HEK293 (cell line): ENCODE data around the gene CACTIN.
A peak's percentile ranks its signal among the peaks of the same experiment; 100 is the strongest.

Experiments
- CTCF ChIA-PET: fragments of 350-600 bp; formaldehyde crosslinking; extraction: SDS; loops from one replicate; lab custom pipeline; 2021; ENCODE audit warnings: antibody characterized with exemption; lab: Yijun Ruan, JAX
- POLR2A ChIA-PET: fragments of 300-600 bp; formaldehyde crosslinking; extraction: SDS; loops from one replicate; lab custom pipeline; 2020; ENCODE audit warnings: antibody characterized with exemption, inconsistent platforms; lab: Yijun Ruan, JAX
- H3K27ac ChIP-seq: fragments of 200-500 bp; sonication (Bioruptor generic); 2 replicates; pipeline ENCODE4 v1.5.1; 2014; ENCODE audit warnings: low read depth, low read length, control low read depth, inconsistent platforms; ENCODE audit errors: extremely low read depth
- H3K36me3 ChIP-seq, 2 experiments: fragments of 200-500 bp in 1 of 2; sonication (Bioruptor generic) in 1 of 2; 1 replicate in 1 of 2; 2 replicates in 1 of 2; pipeline ENCODE4 v1.5.1; 2014 to 2017; ENCODE audit warnings: inconsistent platforms in 2 of 2, low read length in 2 of 2; ENCODE audit not compliant: control insufficient read depth in 2 of 2, insufficient read depth in 1 of 2
- H3K4me1 ChIP-seq: fragments of 200-500 bp; sonication (Bioruptor generic); 2 replicates; pipeline ENCODE4 v1.5.1; 2014; ENCODE audit warnings: mild to moderate bottlenecking, low read length, inconsistent platforms; ENCODE audit not compliant: control insufficient read depth, insufficient read depth
- H3K4me3 ChIP-seq: 2 replicates; pipeline ENCODE4 v1.5.1; 2011; ENCODE audit warnings: low read depth, mild to moderate bottlenecking, control low read depth, low read length, moderate library complexity
- H3K9me3 ChIP-seq: fragments of 200-500 bp; sonication (Bioruptor generic); 2 replicates; pipeline ENCODE4 v1.5.1; 2014; ENCODE audit warnings: low read depth, low read length, inconsistent platforms; ENCODE audit not compliant: control insufficient read depth, insufficient read depth
- PATZ1 ChIP-seq: fragments of 450-650 bp; formaldehyde crosslinking; IDR thresholded peaks from 2 replicates; pipeline ENCODE4 v1.5.1; 2016; ENCODE audit warnings: missing biosample characterization, missing genetic modification characterization
- PRDM2 ChIP-seq: fragments of 450-650 bp; formaldehyde crosslinking; IDR thresholded peaks from 2 replicates; pipeline ENCODE4 v1.5.1; 2016; ENCODE audit warnings: missing biosample characterization, missing genetic modification characterization, borderline replicate concordance
- REST ChIP-seq: fragments of 450-650 bp; formaldehyde crosslinking; IDR thresholded peaks from 2 replicates; pipeline ENCODE4 v1.5.1; 2016; ENCODE audit warnings: missing biosample characterization, missing genetic modification characterization
- TRIM28 ChIP-seq: IDR thresholded peaks from 2 replicates; pipeline ENCODE4 v1.6.1; 2011; ENCODE audit warnings: low read length, control low read depth, borderline replicate concordance
- ZBTB17 ChIP-seq: fragments of 450-650 bp; formaldehyde crosslinking; IDR thresholded peaks from 2 replicates; pipeline ENCODE4 v1.5.1; 2016; ENCODE audit warnings: missing biosample characterization, missing genetic modification characterization
- ZBTB48 ChIP-seq: fragments of 450-650 bp; formaldehyde crosslinking; IDR thresholded peaks from 2 replicates; pipeline ENCODE4 v1.5.1; 2016; ENCODE audit warnings: missing biosample characterization, missing genetic modification characterization
- ZFP37 ChIP-seq: fragments of 450-650 bp; formaldehyde crosslinking; IDR thresholded peaks from 2 replicates; pipeline ENCODE4 v1.5.1; 2016; ENCODE audit warnings: missing biosample characterization, missing genetic modification characterization
- ZIC2 ChIP-seq: fragments of 450-650 bp; formaldehyde crosslinking; IDR thresholded peaks from 2 replicates; pipeline ENCODE4 v1.5.1; 2016; ENCODE audit warnings: missing biosample characterization, missing genetic modification characterization
- ZNF112 ChIP-seq: fragments of 450-650 bp; formaldehyde crosslinking; IDR thresholded peaks from 2 replicates; pipeline ENCODE4 v1.5.0; 2017; ENCODE audit warnings: missing biosample characterization, missing genetic modification characterization
- ZNF280D ChIP-seq: fragments of 450-650 bp; formaldehyde crosslinking; IDR thresholded peaks from 2 replicates; pipeline ENCODE4 v1.5.1; 2016; ENCODE audit warnings: missing biosample characterization, missing genetic modification characterization
- ZNF391 ChIP-seq: fragments of 450-650 bp; formaldehyde crosslinking; IDR thresholded peaks from 2 replicates; pipeline ENCODE4 v1.5.1; 2016; ENCODE audit warnings: low read depth, missing biosample characterization, missing genetic modification characterization, borderline replicate concordance
- ZNF558 ChIP-seq: fragments of 450-650 bp; formaldehyde crosslinking; IDR thresholded peaks from 2 replicates; pipeline ENCODE4 v1.5.1; 2016; ENCODE audit warnings: missing biosample characterization, missing genetic modification characterization
- ZNF610 ChIP-seq: fragments of 450-650 bp; formaldehyde crosslinking; IDR thresholded peaks from 2 replicates; pipeline ENCODE4 v1.5.1; 2016; ENCODE audit warnings: missing biosample characterization, missing genetic modification characterization, borderline replicate concordance
- ZNF621 ChIP-seq: fragments of 450-650 bp; formaldehyde crosslinking; IDR thresholded peaks from 2 replicates; pipeline ENCODE4 v1.5.1; 2017; ENCODE audit warnings: missing biosample characterization, missing genetic modification characterization

The CACTIN gene

GRCh38 chr19:3672575-3672948 lies 46.0 kb upstream of the CACTIN start (continued):
- TF ChIP-seq REST (tag by site-specific recombination) = no peak
- TF ChIP-seq, all 188 proteins: peak for 1

- Histone ChIP-seq H3K4me1 (no peaks in the 10 kb centered on the region), H3K9me3 (no peaks in the 10 kb centered on the region)
- POLR2A ChIA-PET = interaction anchor here (0.6 kb wide), 1 partner anchor 25 kb away, joined by 5 read pairs; no protein-coding TSS in a partner anchor
- TF ChIP-seq ZNF391 (no peak), ZNF280D (tag by site-specific recombination) (no peak), ZIC2 (tag by site-specific recombination) (peak; percentile 62), ZBTB48 (0 out of 2 replicates have a peak, but pooled peaks have one; percentile 34), ZNF112 (no peak), TRIM28 (no peak), PATZ1 (tag by site-specific recombination) (peak; percentile 25; the same call in 1 of the 2 replicates), ZNF558 (tag by site-specific recombination) (no peak), ZFP37 (tag by site-specific recombination) (no peak)
- TF ChIP-seq, all 188 proteins: peak for 3
- Histone ChIP-seq H3K27ac (no peak overlapping the region), H3K36me3 (no peaks in the 10 kb centered on the region), H3K4me3 (no peak overlapping the region)
- CTCF ChIA-PET = interaction anchor here (0.5 to 1.3 kb wide), 3 partner anchors 17 to 90 kb away, joined by 3 to 4 read pairs (median 3); partner anchors contain the start of gene MRPL54
These were observed 45.3 kb upstream of the CACTIN start for GRCh38 chr19:3671680-3672574.

- Histone ChIP-seq H3K9me3 (no peaks in the 10 kb centered on the region), H3K27ac (no peak overlapping the region), H3K4me1 (no peaks in the 10 kb centered on the region), H3K4me3 (no peak overlapping the region), H3K36me3 (peaks cover 0 to 4% of the 10 kb centered on the region in 2 experiments; a peak in 1 of 3 replicates)
- no peak for TF ChIP-seq ZBTB17
- no peak for TF ChIP-seq ZNF621 (tag by site-specific recombination)
- TF ChIP-seq ZNF610 (tag by site-specific recombination) = no peak
- no peak for TF ChIP-seq PRDM2 (tag by site-specific recombination)
- no peak for TF ChIP-seq TRIM28
- POLR2A ChIA-PET = no interaction called here
- CTCF ChIA-PET = interaction anchor here (0.6 to 1.3 kb wide), 2 partner anchors 17 to 85 kb away, joined by 3 read pairs; no protein-coding TSS in a partner anchor
These were observed 44.4 kb upstream of the CACTIN start for GRCh38 chr19:3670796-3671679.
